Suprapubic skin (tissue), 4 donors: ENCODE measurements around the gene SPOPL.

Source experiments
- CTCF ChIP-seq, 2 donors: fragments of 200-600 bp in 1 of 2; fragments of 450-650 bp in 1 of 2; sonication (generic) in 1 of 2; IDR thresholded peaks; one replicate each; pipeline ENCODE4 v1.5.1; 2016 to 2019; ENCODE audit warnings: antibody characterized with exemption in 2 of 2, mild to moderate bottlenecking in 1 of 2, moderate library complexity in 1 of 2
- EP300 ChIP-seq: sonication (generic); formaldehyde crosslinking; IDR thresholded peaks from one replicate; pipeline ENCODE4 v1.6.1; 2017; ENCODE audit warnings: antibody characterized with exemption
- POLR2A ChIP-seq, 2 donors: fragments of 450-650 bp; IDR thresholded peaks; one replicate each; pipeline ENCODE4 v1.6.1; 2017; ENCODE audit warnings: antibody characterized with exemption in 2 of 2, mild to moderate bottlenecking in 2 of 2, moderate library complexity in 2 of 2
- POLR2AphosphoS5 ChIP-seq, 3 donors: sonication (generic); formaldehyde crosslinking; IDR thresholded peaks; one replicate each; pipeline ENCODE4 v1.6.1; 2017; ENCODE audit warnings: antibody characterized with exemption in 3 of 3

GRCh38 chr2:138579556-138579955 lies 78.0 kb downstream of the SPOPL start:
- TF ChIP-seq EP300 (no peak), CTCF (IDR thresholded peaks at IDR 0.05) (no peak), POLR2AphosphoS5 (IDR thresholded peaks at IDR 0.05) (no peak), POLR2A (IDR thresholded peaks at IDR 0.05) (no peak)
